ENCODE data around the gene FGGY.
"Not testable (repeated sequence)": the region's sequence is repeated elsewhere in the genome, so short reads cannot be mapped to it uniquely, and the experiment has no call there.

The FGGY gene

GRCh38 chr1:59718064-59718988, 421.4 kb downstream of the FGGY start:
- DNase-seq, result no peak

DNA sequence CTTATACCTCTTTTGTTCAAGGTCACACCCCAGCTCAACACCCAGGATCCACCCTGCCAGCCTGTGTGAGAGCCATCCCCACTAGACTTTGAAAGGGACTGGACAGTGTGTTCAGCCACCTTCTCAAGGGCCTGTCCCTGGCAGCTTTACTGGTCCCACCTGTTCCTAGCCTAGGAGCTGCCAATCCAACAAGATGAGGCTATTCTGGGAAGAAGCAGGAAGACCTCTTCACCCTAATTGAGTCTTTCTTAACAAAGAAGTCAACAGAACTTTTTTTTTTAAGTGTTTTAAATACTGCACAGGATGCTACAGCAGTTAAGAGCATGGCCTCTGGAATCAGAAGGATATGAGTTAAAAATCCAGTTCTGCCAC, 422.1 kb downstream of the FGGY start:
- DNase-seq, result no peak

DNA sequence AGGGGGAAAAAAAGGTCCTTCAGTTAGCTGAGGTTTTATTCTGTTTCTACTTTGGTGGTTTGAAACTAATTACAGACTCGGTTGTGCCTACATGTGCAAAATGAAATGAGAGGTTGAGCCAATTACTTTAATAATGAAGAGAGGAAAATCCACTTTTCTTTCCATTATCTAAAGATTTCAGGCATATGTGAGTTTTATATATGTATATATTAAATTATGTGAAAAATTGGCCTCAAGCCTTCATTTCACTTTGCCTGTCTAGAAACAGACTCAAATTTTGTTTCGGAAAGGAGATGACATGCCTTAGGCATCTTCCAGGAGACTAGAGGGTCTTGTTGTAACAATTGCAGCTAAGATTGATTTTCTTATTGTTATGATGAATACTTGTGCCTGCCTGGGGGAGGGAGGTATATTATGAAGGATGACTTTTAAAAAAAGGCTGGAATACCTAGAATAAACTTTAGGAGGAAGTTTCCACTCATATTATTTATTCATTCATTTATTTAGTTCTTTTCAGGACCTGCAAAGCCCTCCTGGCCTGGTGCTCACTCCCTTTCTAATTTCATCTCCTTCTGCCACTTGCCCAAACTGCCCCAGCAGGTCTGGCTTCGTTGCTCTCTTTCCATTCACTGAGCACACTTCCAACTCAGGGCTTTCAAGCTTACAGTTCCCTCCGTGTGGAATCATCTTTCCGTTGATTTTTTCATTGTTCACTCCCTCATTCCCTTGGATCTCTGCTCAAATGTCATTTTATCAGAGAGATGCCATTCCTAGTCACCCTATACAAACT, 423.6 kb downstream of the FGGY start:
- DNase-seq, result no peak

GRCh38 chr1:59730302-59730701, 433.4 kb downstream of the FGGY start:
- no peak for DNase-seq

GRCh38 chr1:59730759-59731478, 434.0 kb downstream of the FGGY start:
- no peak for DNase-seq

GRCh38 chr1:59731591-59731990, 434.7 kb downstream of the FGGY start:
- DNase-seq, result no peak

GRCh38 chr1:59732214-59732955, 435.5 kb downstream of the FGGY start:
- DNase-seq, result no peak

- no peak for DNase-seq
These were observed 436.7 kb downstream of the FGGY start for GRCh38 chr1:59733443-59734141.

- DNase-seq, result not testable (repeated sequence)
These were observed 439.0 kb downstream of the FGGY start for GRCh38 chr1:59735927-59736326.

GRCh38 chr1:59736744-59737143, 439.9 kb downstream of the FGGY start:
- no peak for DNase-seq

DNA sequence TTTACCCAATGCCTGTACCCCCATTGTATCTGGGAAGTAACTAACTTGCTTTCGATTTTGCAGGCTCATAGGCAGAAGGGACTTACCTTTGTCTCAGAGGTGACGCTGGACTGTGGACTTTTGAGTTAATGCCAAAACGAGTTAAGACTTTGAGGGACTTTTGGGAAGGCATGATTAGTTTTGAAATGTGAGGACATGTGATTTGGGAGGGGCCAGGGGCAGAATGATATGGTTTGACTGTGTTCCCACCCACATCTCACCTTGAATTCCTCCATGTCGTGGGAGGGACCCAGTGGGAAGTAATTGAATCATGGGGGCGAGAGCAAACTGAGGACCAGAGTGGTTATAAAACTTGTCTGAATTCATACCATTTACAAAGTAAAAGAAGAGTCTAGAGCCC, 440.7 kb downstream of the FGGY start:
- no peak for DNase-seq

DNA sequence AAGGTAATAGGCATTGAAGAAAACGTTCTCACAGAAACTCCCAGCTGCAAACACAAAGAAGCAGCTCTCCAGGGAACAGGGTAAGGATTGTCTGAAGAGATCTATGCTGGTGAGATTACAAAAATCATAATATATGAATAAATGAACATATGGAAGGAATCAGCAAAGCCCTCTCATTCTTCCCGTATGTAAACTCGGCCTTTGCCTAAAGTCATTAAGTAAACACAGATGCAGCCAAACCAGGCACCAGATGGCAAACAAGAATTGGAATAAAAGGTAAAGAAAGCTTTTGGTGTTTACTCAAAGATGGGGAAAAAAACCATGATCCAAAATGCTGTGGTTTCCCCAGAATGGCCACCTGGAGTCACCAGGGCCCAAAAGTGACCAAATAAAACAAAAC, 441.3 kb downstream of the FGGY start:
- no peak for DNase-seq

GRCh38 chr1:59738591-59739015, 441.7 kb downstream of the FGGY start:
- no peak for DNase-seq

DNA sequence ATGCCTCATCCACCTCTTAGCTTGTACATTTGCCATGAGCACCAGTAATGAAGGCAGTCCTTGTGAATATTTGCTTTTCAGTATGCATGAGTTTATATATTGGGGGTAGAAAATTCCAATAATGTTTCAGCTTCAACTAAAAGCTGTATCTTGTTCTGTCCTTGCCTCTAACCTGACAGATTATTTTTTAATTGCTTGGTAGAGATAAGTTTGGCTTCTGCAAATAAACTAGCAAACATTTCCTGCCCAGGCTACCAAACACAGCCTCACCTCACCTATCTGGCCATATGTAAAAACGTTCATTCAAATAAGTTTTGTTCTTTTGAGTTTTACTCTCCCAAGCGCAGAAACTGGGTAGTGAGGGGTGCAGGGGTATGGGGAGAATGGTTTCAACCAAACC, 442.2 kb downstream of the FGGY start:
- no peak for DNase-seq

DNA sequence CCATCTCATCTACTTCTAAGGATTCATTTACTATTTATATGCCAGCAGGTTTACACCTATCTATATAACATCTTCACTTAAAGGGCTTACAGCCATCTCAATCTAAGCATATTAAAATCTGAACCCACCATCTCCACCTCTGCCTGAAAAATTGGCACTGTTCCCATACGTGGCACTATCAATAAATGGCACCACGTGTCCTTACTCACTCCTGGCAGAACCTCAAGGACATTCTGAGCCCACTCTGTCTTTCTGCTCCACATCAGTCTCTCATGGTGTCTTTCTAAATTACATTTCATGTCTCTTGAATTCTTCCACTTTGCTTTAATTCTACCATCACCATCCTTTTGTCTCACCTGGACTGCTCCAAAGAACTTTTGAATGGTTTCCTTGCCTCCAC, 445.6 kb downstream of the FGGY start:
- DNase-seq, result no peak

DNA sequence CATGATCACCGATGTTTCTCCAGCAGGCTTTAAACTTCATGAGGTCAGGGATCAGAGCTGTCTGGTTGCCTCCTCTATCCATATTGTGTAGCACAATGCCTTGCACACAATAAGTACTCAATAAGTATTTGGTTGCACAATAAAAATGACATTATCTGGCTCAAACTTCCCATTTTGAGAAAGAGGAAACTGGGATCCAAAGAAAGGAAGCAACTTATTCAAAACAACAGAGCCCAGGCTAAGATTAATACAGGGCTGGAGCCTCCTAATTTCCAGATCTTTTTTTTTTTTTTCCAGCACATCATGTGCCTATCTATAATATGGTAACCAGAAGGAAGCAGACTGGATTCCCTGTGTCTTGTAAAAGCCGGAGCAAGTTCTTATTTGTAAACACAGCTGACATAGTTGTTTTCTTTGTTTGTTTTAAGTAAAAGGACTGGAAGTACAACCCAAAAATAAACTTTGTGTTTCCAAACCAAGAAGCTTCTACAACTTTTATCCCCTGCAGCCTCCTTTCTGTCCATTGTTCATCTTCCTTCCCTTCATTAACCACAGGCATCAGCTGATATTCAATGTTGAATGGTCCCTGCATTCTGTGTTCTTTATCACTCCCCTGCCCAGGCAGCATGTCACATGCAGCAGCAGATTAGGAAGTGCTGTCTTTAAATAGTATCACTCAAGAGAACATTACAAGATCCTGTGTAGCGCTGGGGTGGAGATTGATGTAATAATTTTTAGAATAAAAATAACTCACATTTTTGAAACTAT, 446.6 kb downstream of the FGGY start:
- no peak for DNase-seq

GRCh38 chr1:59747420-59748024, 450.6 kb downstream of the FGGY start:
- DNase-seq, result no peak

DNA sequence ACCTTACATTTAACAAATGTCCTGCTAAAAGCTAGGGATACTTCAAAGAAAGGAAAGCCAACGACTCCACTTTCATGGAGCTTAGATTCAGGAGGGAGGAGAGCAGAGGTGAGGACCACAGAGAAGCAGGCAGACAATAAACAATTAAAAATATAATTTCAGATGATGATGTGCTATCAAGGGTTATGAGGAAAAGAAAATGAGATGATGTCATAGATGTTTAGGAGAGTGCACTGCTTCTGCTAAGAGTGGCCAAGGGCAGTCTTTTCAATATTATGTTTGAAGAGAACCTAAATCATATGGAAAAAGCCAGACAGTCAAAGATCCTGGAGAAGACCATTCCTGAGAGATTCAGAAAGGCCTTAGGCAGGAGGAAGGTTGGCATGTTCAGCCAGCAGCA, 451.2 kb downstream of the FGGY start:
- no peak for DNase-seq

DNA sequence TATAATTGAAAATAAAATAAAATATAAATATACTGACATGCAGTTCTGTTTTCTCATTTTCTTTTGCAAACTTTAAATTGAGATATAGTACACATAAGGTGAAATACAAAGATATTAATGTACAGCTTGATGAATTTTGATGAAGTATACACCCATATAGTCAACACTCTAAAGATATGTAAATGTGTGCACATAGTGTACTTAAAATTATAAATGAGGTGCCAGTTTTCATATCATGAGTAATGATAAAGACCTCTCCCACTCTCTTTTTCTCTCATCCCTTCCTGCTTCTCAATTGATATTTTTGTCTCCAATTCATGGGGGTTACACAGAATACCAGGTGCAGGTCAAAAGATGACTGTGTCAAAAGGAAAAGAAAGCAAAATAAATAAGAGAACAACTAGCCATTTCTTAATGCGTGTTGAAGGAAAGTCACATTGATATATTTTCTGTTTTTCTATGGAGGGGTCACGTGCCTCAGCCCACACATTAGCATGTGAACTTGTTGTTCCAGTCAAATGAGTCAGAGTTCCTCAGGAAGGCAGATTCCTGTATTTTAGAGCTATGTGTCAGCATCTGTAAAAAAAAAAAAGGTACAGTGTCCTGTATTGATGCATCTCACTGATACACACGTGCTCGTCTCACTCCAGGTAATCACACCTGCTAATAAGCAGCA, 453.6 kb downstream of the FGGY start:
- no peak for DNase-seq

GRCh38 chr1:59751004-59751395, 454.1 kb downstream of the FGGY start:
- DNase-seq, result no peak
